HEK293 (cell line): ENCODE measurements around the gene HLA-DPA1.

ENCODE experiments used
- CTCF ChIA-PET: fragments of 350-600 bp; formaldehyde crosslinking; extraction: SDS; loops from one replicate; lab custom pipeline; 2021; ENCODE audit warnings: antibody characterized with exemption; lab: Yijun Ruan, JAX
- POLR2A ChIA-PET: fragments of 300-600 bp; formaldehyde crosslinking; extraction: SDS; loops from one replicate; lab custom pipeline; 2020; ENCODE audit warnings: antibody characterized with exemption, inconsistent platforms; lab: Yijun Ruan, JAX
- H3K27ac ChIP-seq: fragments of 200-500 bp; sonication (Bioruptor generic); 2 replicates; pipeline ENCODE4 v1.5.1; 2014; ENCODE audit warnings: low read depth, low read length, control low read depth, inconsistent platforms; ENCODE audit errors: extremely low read depth
- H3K36me3 ChIP-seq, 2 experiments: fragments of 200-500 bp in 1 of 2; sonication (Bioruptor generic) in 1 of 2; 1 replicate in 1 of 2; 2 replicates in 1 of 2; pipeline ENCODE4 v1.5.1; 2014 to 2017; ENCODE audit warnings: inconsistent platforms in 2 of 2, low read length in 2 of 2; ENCODE audit not compliant: control insufficient read depth in 2 of 2, insufficient read depth in 1 of 2
- H3K4me1 ChIP-seq: fragments of 200-500 bp; sonication (Bioruptor generic); 2 replicates; pipeline ENCODE4 v1.5.1; 2014; ENCODE audit warnings: mild to moderate bottlenecking, low read length, inconsistent platforms; ENCODE audit not compliant: control insufficient read depth, insufficient read depth
- H3K4me3 ChIP-seq: 2 replicates; pipeline ENCODE4 v1.5.1; 2011; ENCODE audit warnings: low read depth, mild to moderate bottlenecking, control low read depth, low read length, moderate library complexity
- H3K9me3 ChIP-seq: fragments of 200-500 bp; sonication (Bioruptor generic); 2 replicates; pipeline ENCODE4 v1.5.1; 2014; ENCODE audit warnings: low read depth, low read length, inconsistent platforms; ENCODE audit not compliant: control insufficient read depth, insufficient read depth
- KLF8 ChIP-seq: fragments of 450-650 bp; formaldehyde crosslinking; IDR thresholded peaks from 2 replicates; pipeline ENCODE4 v1.5.1; 2016; ENCODE audit warnings: missing biosample characterization, missing genetic modification characterization
- OSR2 ChIP-seq: fragments of 450-650 bp; formaldehyde crosslinking; IDR thresholded peaks from 2 replicates; pipeline ENCODE4 v1.5.1; 2016; ENCODE audit warnings: missing biosample characterization, missing genetic modification characterization
- PRDM1 ChIP-seq: fragments of 450-650 bp; formaldehyde crosslinking; IDR thresholded peaks from 2 replicates; pipeline ENCODE4; 2016; ENCODE audit warnings: missing biosample characterization, missing genetic modification characterization
- SETDB1 ChIP-seq: IDR thresholded peaks from one replicate; pipeline ENCODE4 v1.6.1; 2017; ENCODE audit warnings: mild to moderate bottlenecking, low read length, moderate library complexity, mixed read lengths; ENCODE audit not compliant: insufficient read length
- SP7 ChIP-seq: fragments of 450-650 bp; formaldehyde crosslinking; IDR thresholded peaks from 2 replicates; pipeline ENCODE4 v1.5.1; 2016; ENCODE audit warnings: missing biosample characterization, missing genetic modification characterization
- YY2 ChIP-seq: fragments of 450-650 bp; formaldehyde crosslinking; IDR thresholded peaks from 2 replicates; pipeline ENCODE4 v1.5.1; 2016; ENCODE audit warnings: missing biosample characterization, missing genetic modification characterization
- ZBTB17 ChIP-seq: fragments of 450-650 bp; formaldehyde crosslinking; IDR thresholded peaks from 2 replicates; pipeline ENCODE4 v1.5.1; 2016; ENCODE audit warnings: missing biosample characterization, missing genetic modification characterization
- ZBTB21 ChIP-seq: fragments of 450-650 bp; formaldehyde crosslinking; IDR thresholded peaks from 2 replicates; pipeline ENCODE4 v1.5.1; 2017; ENCODE audit warnings: missing biosample characterization, missing genetic modification characterization
- ZFHX2 ChIP-seq: fragments of 450-650 bp; formaldehyde crosslinking; conservative IDR thresholded peaks from 2 replicates; pipeline ENCODE4 v1.5.1; 2016; ENCODE audit warnings: missing biosample characterization, missing genetic modification characterization
- ZFP69B ChIP-seq: fragments of 450-650 bp; formaldehyde crosslinking; IDR thresholded peaks from 2 replicates; pipeline ENCODE4 v1.5.1; 2016; ENCODE audit warnings: missing biosample characterization, missing genetic modification characterization
- ZNF16 ChIP-seq: fragments of 450-650 bp; formaldehyde crosslinking; IDR thresholded peaks from 2 replicates; pipeline ENCODE4 v1.5.1; 2016; ENCODE audit warnings: low read depth, missing biosample characterization, missing genetic modification characterization
- ZNF211 ChIP-seq: fragments of 450-650 bp; formaldehyde crosslinking; IDR thresholded peaks from 2 replicates; pipeline ENCODE4 v1.5.1; 2016; ENCODE audit warnings: low read depth, missing biosample characterization, missing genetic modification characterization
- ZNF221 ChIP-seq: fragments of 450-650 bp; formaldehyde crosslinking; IDR thresholded peaks from 2 replicates; pipeline ENCODE4 v1.5.1; 2017; ENCODE audit warnings: missing biosample characterization, missing genetic modification characterization, borderline replicate concordance
- ZNF24 ChIP-seq: fragments of 450-650 bp; formaldehyde crosslinking; IDR thresholded peaks from 2 replicates; pipeline ENCODE4 v1.5.1; 2016; ENCODE audit warnings: missing biosample characterization, missing genetic modification characterization
- ZNF335 ChIP-seq: fragments of 450-650 bp; formaldehyde crosslinking; conservative IDR thresholded peaks from 2 replicates; pipeline ENCODE4 v1.5.1; 2016; ENCODE audit warnings: missing biosample characterization, missing genetic modification characterization
- ZNF660 ChIP-seq: fragments of 450-650 bp; IDR thresholded peaks from 2 replicates; pipeline ENCODE4 v1.5.1; 2018; ENCODE audit warnings: missing biosample characterization, mild to moderate bottlenecking, missing genetic modification characterization
- ZXDB ChIP-seq: fragments of 450-650 bp; formaldehyde crosslinking; IDR thresholded peaks from 2 replicates; pipeline ENCODE4 v1.5.1; 2016; ENCODE audit warnings: missing biosample characterization, missing genetic modification characterization
- TF ChIP-seq, protein P1 (sequence below): fragments of 450-650 bp; formaldehyde crosslinking; IDR thresholded peaks from 2 replicates; pipeline ENCODE4 v1.5.1; 2016; ENCODE audit warnings: missing biosample characterization, missing genetic modification characterization
- TF ChIP-seq, protein P2 (sequence below): fragments of 450-650 bp; formaldehyde crosslinking; conservative IDR thresholded peaks from 2 replicates; pipeline ENCODE4 v1.5.1; 2016; ENCODE audit warnings: low read depth, missing biosample characterization, missing genetic modification characterization
- TF ChIP-seq, protein P3 (sequence below): fragments of 450-650 bp; formaldehyde crosslinking; IDR thresholded peaks from 2 replicates; pipeline ENCODE4 v1.5.1; 2017; ENCODE audit warnings: missing biosample characterization, missing genetic modification characterization
- TF ChIP-seq, protein P4 (sequence below): fragments of 450-650 bp; formaldehyde crosslinking; IDR thresholded peaks from 2 replicates; pipeline ENCODE4 v1.5.1; 2016; ENCODE audit warnings: missing biosample characterization, missing genetic modification characterization

HLA-DPA1 gene

DNA sequence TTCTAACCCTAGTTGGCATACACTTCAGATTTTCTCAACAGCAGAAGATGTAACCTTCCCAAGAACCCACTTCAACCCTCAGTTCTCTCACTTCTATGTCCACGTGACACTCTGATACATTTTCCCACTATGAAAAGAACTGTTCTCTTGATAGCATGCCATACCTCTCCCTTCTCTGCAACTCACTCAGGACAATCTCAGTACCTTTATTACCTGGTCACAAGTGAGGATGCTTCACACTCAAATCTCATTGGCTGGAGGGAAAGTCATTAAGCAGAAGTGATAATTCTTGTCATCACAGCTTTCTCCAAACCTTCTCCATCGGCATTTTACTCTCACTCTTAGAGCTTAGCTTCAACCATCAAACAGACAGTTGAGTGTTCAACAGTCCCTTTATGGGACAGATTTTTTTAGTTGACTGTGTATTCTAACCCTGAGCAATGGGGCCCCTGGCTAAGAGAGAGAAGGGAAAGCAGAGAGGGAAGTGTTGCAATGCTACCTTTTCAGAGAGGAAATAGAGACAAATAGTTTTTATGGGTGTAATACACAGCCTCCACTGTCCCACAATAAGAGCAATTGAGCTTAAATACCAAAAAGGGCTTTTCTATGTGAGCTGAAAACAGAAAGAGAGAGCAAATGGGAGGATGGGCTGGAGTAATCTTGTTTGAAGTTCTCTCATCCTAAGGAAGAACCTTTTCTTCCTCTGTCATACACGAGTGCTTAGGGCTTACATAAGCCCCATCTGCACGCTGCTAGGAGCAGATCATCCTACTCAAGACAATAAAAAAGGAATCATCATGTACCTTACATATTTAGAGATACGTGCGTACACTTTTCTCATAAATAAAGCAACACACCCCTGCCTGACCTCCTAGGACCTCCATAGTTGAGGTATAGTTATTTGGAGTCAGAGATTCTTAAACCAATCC is 16.0 kb downstream of the HLA-DPA1 start:
- no peaks in the 10 kb centered on the region for H3K36me3 ChIP-seq
- ChIA-PET CTCF (interaction anchor here (0.5 to 1.1 kb wide), 7 partner anchors 21 to 1533 kb away, joined by 3 to 4 read pairs (median 3); no protein-coding TSS in a partner anchor), POLR2A (no interaction called here)
- TF ChIP-seq PRDM1 (tag by site-specific recombination) (peak; percentile 90), ZNF16 (no peak)
- no peaks in the 10 kb centered on the region for H3K9me3 ChIP-seq
- no peaks in the 10 kb centered on the region; the same call in 1 of the 2 replicates for H3K4me1 ChIP-seq
- H3K4me3 ChIP-seq: no peak overlapping the region
- H3K27ac ChIP-seq: no peak overlapping the region

DNA sequence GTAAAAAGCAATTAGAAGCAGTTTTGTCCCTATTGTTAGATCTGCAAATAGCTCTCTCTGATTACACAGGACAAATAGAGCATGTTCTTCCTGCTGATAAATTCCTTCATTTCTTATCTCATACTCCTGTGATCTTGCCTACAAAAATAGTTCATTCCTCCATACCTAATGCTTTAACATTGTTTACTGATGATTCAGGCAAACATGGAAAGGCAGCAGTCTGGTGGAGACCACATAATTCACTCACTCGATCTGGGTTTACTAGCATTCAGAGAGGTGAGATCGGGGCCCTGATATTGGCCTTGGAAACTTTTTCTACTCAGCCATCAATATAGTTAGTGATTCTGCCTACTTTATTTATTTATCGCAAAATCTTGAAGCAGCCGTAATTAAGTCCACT is 20.2 kb downstream of the HLA-DPA1 start:
- no peaks in the 10 kb centered on the region for H3K36me3 ChIP-seq
- H3K4me3 ChIP-seq: no peak overlapping the region
- H3K27ac ChIP-seq: no peak overlapping the region
- no peaks in the 10 kb centered on the region for H3K9me3 ChIP-seq
- ChIA-PET POLR2A (interaction anchor here (1.0 kb wide), 1 partner anchor 27 kb away, joined by 3 read pairs; no protein-coding TSS in a partner anchor), CTCF (interaction anchor here (0.9 kb wide), 1 partner anchor 71 kb away, joined by 6 read pairs; no protein-coding TSS in a partner anchor)
- no peaks in the 10 kb centered on the region for H3K4me1 ChIP-seq
- TF ChIP-seq ZXDB (peak; percentile 78), KLF8 (tag by site-specific recombination) (0 out of 2 replicates have a peak, but pooled peaks have one; percentile 27), ZNF24 (tag by site-specific recombination) (peak; percentile 60; the same call in 1 of the 2 replicates), ZFHX2 (tag by site-specific recombination) (no peak), PRDM1 (tag by site-specific recombination) (peak; percentile 23; the same call in 1 of the 2 replicates), ZNF660 (tag by site-specific recombination) (0 out of 2 replicates have a peak, but pooled peaks have one; percentile 16), ZBTB17 (tag by site-specific recombination) (peak; percentile 45; the same call in 1 of the 2 replicates), ZBTB21 (0 out of 2 replicates have a peak, but pooled peaks have one; percentile 57), ZNF211 (tag by site-specific recombination) (no peak), SETDB1 (peak; percentile 71), ZNF335 (tag by site-specific recombination) (peak; percentile 36; the same call in 1 of the 2 replicates), OSR2 (tag by site-specific recombination) (0 out of 2 replicates have a peak, but pooled peaks have one; percentile 20), SP7 (tag by site-specific recombination) (peak; percentile 64), ZFP69B (tag by site-specific recombination) (peak; percentile 37; the same call in 1 of the 2 replicates), ZNF221 (tag by site-specific recombination) (no peak), YY2 (tag by site-specific recombination) (peak; percentile 17; the same call in 1 of the 2 replicates)
- TF ChIP-seq, protein P1, sequence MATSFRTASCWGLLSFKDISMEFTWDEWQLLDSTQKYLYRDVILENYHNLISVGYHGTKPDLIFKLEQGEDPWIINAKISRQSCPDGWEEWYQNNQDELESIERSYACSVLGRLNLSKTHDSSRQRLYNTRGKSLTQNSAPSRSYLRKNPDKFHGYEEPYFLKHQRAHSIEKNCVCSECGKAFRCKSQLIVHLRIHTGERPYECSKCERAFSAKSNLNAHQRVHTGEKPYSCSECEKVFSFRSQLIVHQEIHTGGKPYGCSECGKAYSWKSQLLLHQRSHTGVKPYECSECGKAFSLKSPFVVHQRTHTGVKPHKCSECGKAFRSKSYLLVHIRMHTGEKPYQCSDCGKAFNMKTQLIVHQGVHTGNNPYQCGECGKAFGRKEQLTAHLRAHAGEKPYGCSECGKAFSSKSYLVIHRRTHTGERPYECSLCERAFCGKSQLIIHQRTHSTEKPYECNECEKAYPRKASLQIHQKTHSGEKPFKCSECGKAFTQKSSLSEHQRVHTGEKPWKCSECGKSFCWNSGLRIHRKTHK (tag by site-specific recombination): 0 out of 2 replicates have a peak, but pooled peaks have one; percentile 34
- TF ChIP-seq, protein P2, sequence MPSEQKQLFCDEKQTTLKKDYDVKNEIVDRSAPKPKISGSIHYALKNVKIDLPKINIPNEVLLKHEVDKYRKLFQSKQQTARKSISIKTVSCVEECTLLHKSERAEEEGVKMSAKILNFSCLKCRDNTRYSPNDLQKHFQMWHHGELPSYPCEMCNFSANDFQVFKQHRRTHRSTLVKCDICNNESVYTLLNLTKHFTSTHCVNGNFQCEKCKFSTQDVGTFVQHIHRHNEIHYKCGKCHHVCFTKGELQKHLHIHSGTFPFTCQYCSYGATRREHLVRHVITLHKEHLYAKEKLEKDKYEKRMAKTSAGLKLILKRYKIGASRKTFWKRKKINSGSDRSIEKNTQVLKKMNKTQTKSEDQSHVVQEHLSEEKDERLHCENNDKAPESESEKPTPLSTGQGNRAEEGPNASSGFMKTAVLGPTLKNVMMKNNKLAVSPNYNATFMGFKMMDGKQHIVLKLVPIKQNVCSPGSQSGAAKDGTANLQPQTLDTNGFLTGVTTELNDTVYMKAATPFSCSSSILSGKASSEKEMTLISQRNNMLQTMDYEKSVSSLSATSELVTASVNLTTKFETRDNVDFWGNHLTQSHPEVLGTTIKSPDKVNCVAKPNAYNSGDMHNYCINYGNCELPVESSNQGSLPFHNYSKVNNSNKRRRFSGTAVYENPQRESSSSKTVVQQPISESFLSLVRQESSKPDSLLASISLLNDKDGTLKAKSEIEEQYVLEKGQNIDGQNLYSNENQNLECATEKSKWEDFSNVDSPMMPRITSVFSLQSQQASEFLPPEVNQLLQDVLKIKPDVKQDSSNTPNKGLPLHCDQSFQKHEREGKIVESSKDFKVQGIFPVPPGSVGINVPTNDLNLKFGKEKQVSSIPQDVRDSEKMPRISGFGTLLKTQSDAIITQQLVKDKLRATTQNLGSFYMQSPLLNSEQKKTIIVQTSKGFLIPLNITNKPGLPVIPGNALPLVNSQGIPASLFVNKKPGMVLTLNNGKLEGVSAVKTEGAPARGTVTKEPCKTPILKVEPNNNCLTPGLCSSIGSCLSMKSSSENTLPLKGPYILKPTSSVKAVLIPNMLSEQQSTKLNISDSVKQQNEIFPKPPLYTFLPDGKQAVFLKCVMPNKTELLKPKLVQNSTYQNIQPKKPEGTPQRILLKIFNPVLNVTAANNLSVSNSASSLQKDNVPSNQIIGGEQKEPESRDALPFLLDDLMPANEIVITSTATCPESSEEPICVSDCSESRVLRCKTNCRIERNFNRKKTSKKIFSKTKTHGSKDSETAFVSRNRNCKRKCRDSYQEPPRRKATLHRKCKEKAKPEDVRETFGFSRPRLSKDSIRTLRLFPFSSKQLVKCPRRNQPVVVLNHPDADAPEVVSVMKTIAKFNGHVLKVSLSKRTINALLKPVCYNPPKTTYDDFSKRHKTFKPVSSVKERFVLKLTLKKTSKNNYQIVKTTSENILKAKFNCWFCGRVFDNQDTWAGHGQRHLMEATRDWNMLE (tag by site-specific recombination): no peak
- TF ChIP-seq, protein P3, sequence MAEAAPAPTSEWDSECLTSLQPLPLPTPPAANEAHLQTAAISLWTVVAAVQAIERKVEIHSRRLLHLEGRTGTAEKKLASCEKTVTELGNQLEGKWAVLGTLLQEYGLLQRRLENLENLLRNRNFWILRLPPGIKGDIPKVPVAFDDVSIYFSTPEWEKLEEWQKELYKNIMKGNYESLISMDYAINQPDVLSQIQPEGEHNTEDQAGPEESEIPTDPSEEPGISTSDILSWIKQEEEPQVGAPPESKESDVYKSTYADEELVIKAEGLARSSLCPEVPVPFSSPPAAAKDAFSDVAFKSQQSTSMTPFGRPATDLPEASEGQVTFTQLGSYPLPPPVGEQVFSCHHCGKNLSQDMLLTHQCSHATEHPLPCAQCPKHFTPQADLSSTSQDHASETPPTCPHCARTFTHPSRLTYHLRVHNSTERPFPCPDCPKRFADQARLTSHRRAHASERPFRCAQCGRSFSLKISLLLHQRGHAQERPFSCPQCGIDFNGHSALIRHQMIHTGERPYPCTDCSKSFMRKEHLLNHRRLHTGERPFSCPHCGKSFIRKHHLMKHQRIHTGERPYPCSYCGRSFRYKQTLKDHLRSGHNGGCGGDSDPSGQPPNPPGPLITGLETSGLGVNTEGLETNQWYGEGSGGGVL: peak; percentile 30; the same call in 1 of the 2 replicates
- TF ChIP-seq, protein P4, sequence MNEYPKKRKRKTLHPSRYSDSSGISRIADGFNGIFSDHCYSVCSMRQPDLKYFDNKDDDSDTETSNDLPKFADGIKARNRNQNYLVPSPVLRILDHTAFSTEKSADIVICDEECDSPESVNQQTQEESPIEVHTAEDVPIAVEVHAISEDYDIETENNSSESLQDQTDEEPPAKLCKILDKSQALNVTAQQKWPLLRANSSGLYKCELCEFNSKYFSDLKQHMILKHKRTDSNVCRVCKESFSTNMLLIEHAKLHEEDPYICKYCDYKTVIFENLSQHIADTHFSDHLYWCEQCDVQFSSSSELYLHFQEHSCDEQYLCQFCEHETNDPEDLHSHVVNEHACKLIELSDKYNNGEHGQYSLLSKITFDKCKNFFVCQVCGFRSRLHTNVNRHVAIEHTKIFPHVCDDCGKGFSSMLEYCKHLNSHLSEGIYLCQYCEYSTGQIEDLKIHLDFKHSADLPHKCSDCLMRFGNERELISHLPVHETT: 0 out of 2 replicates have a peak, but pooled peaks have one; percentile 37
